Chondrocyte (in vitro differentiated cells): Measurements from ENCODE around the gene SLC25A39. TPM values are rescaled to one million over a fixed set of nuclear protein-coding genes. Genes with fewer than 3 reads are reported as not detected.
A peak's percentile ranks its signal among the peaks of the same experiment; 100 is the strongest.

Experiments used
- DNase-seq: peaks from one replicate; pipeline ENCODE4 v3.0.0; 2021; ENCODE audit warnings: mixed read lengths, low spot score
- H3K27ac Mint-ChIP-seq: one replicate; pipeline ENCODE4 v1.8.0; 2021; ENCODE audit warnings: mild to moderate bottlenecking, moderate library complexity, mixed read lengths; ENCODE audit not compliant: unreplicated experiment
- H3K27me3 Mint-ChIP-seq: 2 replicates; pipeline ENCODE4 v1.8.0; 2021; ENCODE audit warnings: low read depth, mixed read lengths
- H3K36me3 Mint-ChIP-seq: 2 replicates; pipeline ENCODE4 v1.8.0; 2021; ENCODE audit warnings: low read depth, mixed read lengths
- H3K4me1 Mint-ChIP-seq: 2 replicates; pipeline ENCODE4 v1.8.0; 2021; ENCODE audit warnings: low read depth, mild to moderate bottlenecking, mixed read lengths
- H3K4me3 Mint-ChIP-seq: one replicate; pipeline ENCODE4 v1.8.0; 2021; ENCODE audit warnings: mild to moderate bottlenecking, moderate library complexity, mixed read lengths; ENCODE audit not compliant: unreplicated experiment
- H3K9me3 Mint-ChIP-seq: 2 replicates; pipeline ENCODE4 v1.8.0; 2021; ENCODE audit warnings: low read depth, mixed read lengths
- CTCF ChIP-seq: fragments of 200-600 bp; sonication (generic); IDR thresholded peaks from 2 replicates; pipeline ENCODE4 v1.5.0; 2021; ENCODE audit warnings: antibody characterized with exemption, mild to moderate bottlenecking, moderate library complexity
- total RNA-seq: library from RNA; stranded (reverse); gene quantifications from 3 replicates; pipeline ENCODE4 v1.2.1, GENCODE V29; 2021

Gene SLC25A39
- total RNA-seq, 1 donor from 2014 or later = 84.1 TPM

- no peak for TF ChIP-seq CTCF
- peaks cover 11% of the 10 kb centered on the region for H3K4me1 Mint-ChIP-seq
- H3K27me3 Mint-ChIP-seq = peaks cover 37% of the 10 kb centered on the region
- peak overlapping the region; percentile 65 for H3K4me3 Mint-ChIP-seq
- no peaks in the 10 kb centered on the region for H3K9me3 Mint-ChIP-seq
- no peak overlapping the region for H3K27ac Mint-ChIP-seq
- H3K36me3 Mint-ChIP-seq = peaks cover 6% of the 10 kb centered on the region
- DNase-seq = no peak
These were observed 8.6 kb downstream of the SLC25A39 start for GRCh38 chr17:44315760-44316731.

- Mint-ChIP-seq H3K4me1 (peaks cover 11% of the 10 kb centered on the region), H3K27ac (no peak overlapping the region), H3K36me3 (peaks cover 4% of the 10 kb centered on the region), H3K27me3 (peaks cover 38% of the 10 kb centered on the region), H3K9me3 (no peaks in the 10 kb centered on the region), H3K4me3 (peak overlapping the region; percentile 66)
- DNase-seq = no peak
- no peak for TF ChIP-seq CTCF
These were observed 9.6 kb downstream of the SLC25A39 start for GRCh38 chr17:44314869-44315661.

GRCh38 chr17:44314524-44314868 is 10.1 kb downstream of the SLC25A39 start:
- H3K4me3 Mint-ChIP-seq = peak overlapping the region; percentile 66

GRCh38 chr17:44314031-44314430 is 10.6 kb downstream of the SLC25A39 start:
- H3K4me3 Mint-ChIP-seq = peak overlapping the region; percentile 49
- H3K27me3 Mint-ChIP-seq = peaks cover 35% of the 10 kb centered on the region
- no peaks in the 10 kb centered on the region for H3K9me3 Mint-ChIP-seq
- H3K36me3 Mint-ChIP-seq = no peaks in the 10 kb centered on the region
- H3K4me1 Mint-ChIP-seq = peaks cover 11% of the 10 kb centered on the region
- H3K27ac Mint-ChIP-seq = no peak overlapping the region
- DNase-seq = no peak
- TF ChIP-seq CTCF = no peak

More at GRCh38 chr17:44314524-44314868, 10.1 kb downstream of the SLC25A39 start:
- Mint-ChIP-seq H3K27me3 (peaks cover 38% of the 10 kb centered on the region), H3K4me1 (peaks cover 11% of the 10 kb centered on the region), H3K9me3 (no peaks in the 10 kb centered on the region), H3K27ac (no peak overlapping the region), H3K36me3 (peaks cover 3% of the 10 kb centered on the region)
- no peak for DNase-seq
- TF ChIP-seq CTCF = no peak

GRCh38 chr17:44312396-44313104 is 12.1 kb downstream of the SLC25A39 start:
- no peak for TF ChIP-seq CTCF
- H3K27me3 Mint-ChIP-seq = peaks cover 33% of the 10 kb centered on the region
- no peak overlapping the region for H3K4me3 Mint-ChIP-seq
- H3K4me1 Mint-ChIP-seq = peaks cover 14% of the 10 kb centered on the region
- H3K27ac Mint-ChIP-seq = no peak overlapping the region
- H3K36me3 Mint-ChIP-seq = no peaks in the 10 kb centered on the region
- DNase-seq = no peak
- H3K9me3 Mint-ChIP-seq = no peaks in the 10 kb centered on the region
